CD4-positive, alpha-beta T cell treated with Interleukin-21 for 1 hour (primary cell): ENCODE results near the gene FAT1.
"Not testable (repeated sequence)": the region's sequence is repeated elsewhere in the genome, so short reads cannot be mapped to it uniquely, and the experiment has no call there.

ENCODE experiments used
- DNase-seq: peaks from one replicate; pipeline ENCODE4 v3.0.0-alpha.2; 2020

The FAT1 gene

GRCh38 chr4:186693159-186693815, 30.4 kb downstream of the FAT1 start:
- no peak for DNase-seq

GRCh38 chr4:186691396-186691795, 32.3 kb downstream of the FAT1 start:
- DNase-seq = no peak

GRCh38 chr4:186689476-186689875, 34.2 kb downstream of the FAT1 start:
- no peak for DNase-seq

DNA sequence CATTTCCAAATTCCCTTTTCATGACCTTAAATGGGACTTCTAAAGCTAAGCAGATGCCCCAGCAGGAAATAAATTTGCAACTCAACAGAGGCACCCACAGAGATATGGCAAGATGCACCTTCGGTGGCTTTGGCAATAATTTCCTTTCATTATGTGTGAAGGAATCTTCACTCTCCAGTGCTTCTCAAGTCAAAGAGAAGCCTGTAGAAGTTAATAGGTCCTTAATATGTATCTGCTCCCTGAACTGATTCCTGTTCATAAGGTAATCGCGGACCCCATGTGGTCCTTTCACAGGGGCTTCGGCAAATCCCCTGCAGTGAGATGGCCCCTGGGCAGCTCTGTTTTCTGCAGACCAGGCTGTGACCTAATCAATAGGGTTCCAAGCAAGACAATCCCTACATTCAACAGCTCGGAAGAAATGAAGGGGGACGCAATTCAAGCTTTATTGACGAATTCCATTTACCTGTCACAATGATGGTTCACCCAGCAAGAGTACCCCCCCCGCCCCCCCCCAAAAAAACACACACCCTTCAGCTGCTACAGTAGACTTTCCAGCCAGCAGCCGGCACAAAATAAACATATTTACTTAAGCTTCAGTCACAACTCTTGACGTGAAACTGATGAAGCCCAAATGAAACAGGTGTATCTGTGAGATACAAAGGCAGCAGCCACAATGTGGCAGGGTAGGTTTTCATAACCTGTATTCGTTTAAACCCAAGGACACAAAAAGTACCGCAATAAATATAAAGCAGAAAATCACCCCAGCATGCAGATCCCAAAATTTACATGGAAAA, 35.3 kb downstream of the FAT1 start:
- no peak for DNase-seq

DNA sequence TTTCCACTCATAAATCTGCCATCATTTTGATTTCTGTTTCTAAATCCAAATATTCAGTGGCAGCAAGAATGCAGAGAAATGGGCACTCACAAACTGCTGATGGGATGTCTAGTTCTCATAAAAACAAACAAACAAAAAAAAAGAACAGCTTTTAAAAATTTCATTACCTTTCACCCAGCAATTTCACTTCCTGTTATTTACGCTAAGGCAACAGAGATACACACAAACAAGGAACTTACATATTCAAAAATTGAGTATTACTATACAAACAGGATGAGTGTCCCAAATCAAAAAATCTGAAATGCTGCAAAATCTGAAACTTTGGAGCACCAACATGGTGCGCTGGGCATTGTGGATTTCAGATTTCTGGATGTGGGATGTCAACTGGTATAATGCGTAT, 36.4 kb downstream of the FAT1 start:
- no peak for DNase-seq

DNA sequence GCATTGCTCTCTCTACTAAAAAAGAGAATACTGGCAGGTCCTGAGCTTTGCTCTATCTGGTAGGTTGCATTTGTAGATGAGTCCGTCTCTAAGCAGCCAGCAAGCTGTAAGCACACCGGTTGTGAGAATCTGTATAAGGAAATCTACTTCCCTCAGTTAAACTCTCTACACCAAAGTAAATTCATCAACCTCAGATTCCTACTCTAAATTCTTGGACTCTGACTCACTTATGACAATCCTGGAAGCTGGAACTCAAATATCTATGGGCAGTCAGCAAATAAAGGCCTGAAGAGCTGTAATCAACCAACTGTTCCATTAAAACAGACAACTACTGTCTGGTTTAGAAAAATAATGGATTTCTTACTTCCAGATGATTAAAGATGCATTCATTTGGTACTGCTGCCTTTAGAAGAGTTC, 37.9 kb downstream of the FAT1 start:
- DNase-seq = no peak

GRCh38 chr4:186684889-186685309, 38.8 kb downstream of the FAT1 start:
- no peak for DNase-seq

DNA sequence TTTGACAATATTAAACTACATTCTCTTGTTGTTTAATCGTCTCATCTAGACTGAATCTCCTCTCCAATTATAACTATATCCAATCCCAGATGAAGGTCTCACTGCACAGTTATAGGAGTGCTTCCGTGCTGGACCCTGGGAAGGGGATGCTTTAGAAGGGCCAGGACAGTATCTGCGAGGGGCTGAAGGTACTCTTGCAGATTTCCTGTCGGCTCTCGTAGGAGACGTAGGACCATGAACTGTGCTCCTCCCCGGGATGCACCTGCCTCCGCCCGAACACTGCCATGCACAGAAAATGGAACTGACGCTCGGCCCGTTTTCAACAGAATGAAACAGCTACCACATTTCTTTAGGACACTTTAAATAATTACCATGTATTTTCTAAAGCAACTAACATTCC, 39.4 kb downstream of the FAT1 start:
- DNase-seq = no peak

- DNase-seq = no peak
These were observed 43.0 kb downstream of the FAT1 start for GRCh38 chr4:186680641-186681040.

GRCh38 chr4:186676531-186677161, 47.0 kb downstream of the FAT1 start:
- no peak for DNase-seq

GRCh38 chr4:186669735-186670134, 53.9 kb downstream of the FAT1 start:
- DNase-seq = no peak

- DNase-seq = no peak
These were observed 54.4 kb downstream of the FAT1 start for GRCh38 chr4:186669159-186669731.

GRCh38 chr4:186666750-186667149, 56.9 kb downstream of the FAT1 start:
- DNase-seq = no peak

- no peak for DNase-seq
These were observed 57.4 kb downstream of the FAT1 start for GRCh38 chr4:186666252-186666651.

- no peak for DNase-seq
These were observed 63.3 kb downstream of the FAT1 start for GRCh38 chr4:186660403-186660802.

DNA sequence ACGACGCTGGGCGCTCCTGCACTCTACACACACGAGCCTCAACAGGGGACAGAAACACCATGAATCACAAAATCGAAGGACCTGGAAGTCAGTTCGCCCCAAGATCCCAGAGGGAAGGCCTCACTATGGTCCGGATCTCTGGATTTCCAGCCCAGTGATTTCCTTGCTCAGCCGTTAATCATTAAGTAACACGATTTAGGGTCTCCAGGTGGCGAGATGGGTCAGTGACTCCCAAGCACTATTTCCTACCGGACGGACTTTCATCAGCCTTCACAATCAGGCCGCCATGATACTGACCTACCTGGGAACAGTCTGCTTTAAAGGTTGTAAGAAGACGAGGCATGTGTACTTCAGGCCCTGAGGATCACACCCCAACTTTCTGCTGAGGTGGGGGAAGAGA, 63.7 kb downstream of the FAT1 start:
- no peak for DNase-seq

DNA sequence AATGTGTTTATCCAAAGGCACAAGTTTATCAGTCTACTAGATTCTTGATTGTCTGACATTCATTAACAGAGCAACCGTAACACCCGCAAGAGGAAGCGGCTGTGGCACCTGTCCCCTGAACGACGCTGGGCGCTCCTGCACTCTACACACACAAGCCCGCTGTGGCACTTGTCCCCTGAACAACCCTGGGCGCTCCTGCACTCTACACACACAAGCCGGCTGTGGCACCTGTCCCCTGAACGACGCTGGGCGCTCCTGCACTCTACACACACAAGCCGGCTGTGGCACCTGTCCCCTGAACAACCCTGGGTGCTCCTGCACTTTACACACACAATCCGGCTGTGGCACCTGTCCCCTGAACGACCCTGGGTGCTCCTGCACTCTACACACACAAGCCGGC, 64.2 kb downstream of the FAT1 start:
- not testable (repeated sequence) for DNase-seq

GRCh38 chr4:186658657-186659056, 65.0 kb downstream of the FAT1 start:
- DNase-seq = no peak

DNA sequence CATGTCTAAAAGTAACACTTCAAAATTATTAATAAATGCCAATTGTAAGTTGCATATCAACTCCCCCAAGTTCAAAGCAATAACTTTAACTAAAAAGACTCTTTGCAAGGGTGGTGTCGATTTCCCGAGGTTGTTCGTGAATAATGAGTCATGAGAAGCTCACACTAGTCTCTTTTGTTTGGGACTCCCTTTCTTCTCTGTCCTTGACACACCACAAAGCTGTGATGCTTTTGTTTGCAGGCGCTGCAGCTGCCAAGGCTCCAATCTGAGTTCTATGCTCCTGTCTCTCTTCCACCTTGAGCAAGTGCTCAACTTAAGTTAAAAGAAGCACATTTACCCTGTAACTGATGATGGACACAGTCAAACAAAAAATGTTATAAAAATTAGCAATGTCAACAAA, 65.9 kb downstream of the FAT1 start:
- no peak for DNase-seq

DNA sequence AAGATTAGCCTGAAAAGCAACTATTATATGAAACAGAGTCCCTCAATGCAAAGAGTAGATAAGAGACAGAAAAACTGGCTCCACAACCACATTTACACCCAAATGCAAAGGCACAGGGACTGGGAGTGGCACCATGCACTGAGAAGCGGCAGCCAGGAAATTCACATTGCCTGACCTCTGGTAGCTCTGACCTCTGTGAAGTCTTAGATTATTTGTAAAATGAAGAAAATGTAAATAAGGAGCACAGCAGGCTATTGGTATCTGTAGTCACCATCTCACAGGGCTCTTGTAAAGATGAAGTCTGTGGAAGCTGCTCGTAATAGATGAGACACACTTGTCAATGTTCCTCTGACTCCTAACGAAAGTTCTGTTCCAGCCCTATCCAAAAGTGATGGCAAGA, 69.7 kb downstream of the FAT1 start:
- no peak for DNase-seq

GRCh38 chr4:186651624-186652023, 72.0 kb downstream of the FAT1 start:
- no peak for DNase-seq

- no peak for DNase-seq
These were observed 72.5 kb downstream of the FAT1 start for GRCh38 chr4:186651181-186651603.

GRCh38 chr4:186650401-186651180, 73.1 kb downstream of the FAT1 start:
- no peak for DNase-seq
